Measurements from ENCODE around the gene PPDPF.

Gene PPDPF

GRCh38 chr20:63539092-63539430 is 18.5 kb downstream of the PPDPF start:
- DNase-seq: no peak

- DNase-seq: no peak
Measured at GRCh38 chr20:63539441-63540370, 19.1 kb downstream of the PPDPF start.

- no peak for DNase-seq
Measured at GRCh38 chr20:63540417-63541186, 20.0 kb downstream of the PPDPF start.

GRCh38 chr20:63541371-63541770 is 20.8 kb downstream of the PPDPF start:
- no peak for DNase-seq

- no peak for DNase-seq
Measured at GRCh38 chr20:63542031-63542559, 21.5 kb downstream of the PPDPF start.

GRCh38 chr20:63542696-63543095 is 22.1 kb downstream of the PPDPF start:
- DNase-seq: no peak

- DNase-seq: no peak
Measured at GRCh38 chr20:63543131-63543530, 22.6 kb downstream of the PPDPF start.

GRCh38 chr20:63543733-63544132 is 23.2 kb downstream of the PPDPF start:
- DNase-seq: no peak

GRCh38 chr20:63544241-63544957 is 23.8 kb downstream of the PPDPF start:
- DNase-seq: no peak

- DNase-seq: no peak
Measured at GRCh38 chr20:63544958-63545516, 24.5 kb downstream of the PPDPF start.

GRCh38 chr20:63545814-63546213 is 25.2 kb downstream of the PPDPF start:
- DNase-seq: no peak

- no peak for DNase-seq
Measured at GRCh38 chr20:63546256-63546955, 25.8 kb downstream of the PPDPF start.

- no peak for DNase-seq
Measured at GRCh38 chr20:63546956-63547724, 26.6 kb downstream of the PPDPF start.

GRCh38 chr20:63547725-63548480 is 27.3 kb downstream of the PPDPF start, which contains the start of gene SRMS:
Gene SRMS, minus strand, starts transcription at chr20:63547749. Its CDS starts 286 bp downstream, at chr20:63547463.
- DNase-seq: no peak

GRCh38 chr20:63548542-63548941 is 28.0 kb downstream of the PPDPF start:
- DNase-seq: no peak

GRCh38 chr20:63549019-63549418 is 28.5 kb downstream of the PPDPF start:
- DNase-seq: no peak

GRCh38 chr20:63549679-63550282 is 29.2 kb downstream of the PPDPF start:
- DNase-seq: no peak

GRCh38 chr20:63551068-63551467 is 30.5 kb downstream of the PPDPF start:
- DNase-seq: no peak

- no peak for DNase-seq
Measured at GRCh38 chr20:63552481-63553249, 32.1 kb downstream of the PPDPF start.

All from inflammatory macrophage treated with lipopolysaccharide for 1 hour (primary cell).